GM23338 (cell line): ENCODE results near the gene RNLS. TPM values are rescaled to one million over a fixed set of nuclear protein-coding genes. Genes with fewer than 3 reads are reported as not detected.

ENCODE experiments used
- ATAC-seq: fragments of 200-7000 bp; cut with Tn5 transposase; 3 replicates; pipeline ENCODE4 v1.9.1; 2020
- DNase-seq: peaks from one replicate; pipeline ENCODE4 v3.0.0-alpha.2; 2015; ENCODE audit warnings: low spot score
- H2AFZ ChIP-seq: fragments of 200-600 bp; sonication (generic); 2 replicates; pipeline ENCODE4 v1.8.0; 2016; ENCODE audit warnings: antibody characterized with exemption, mild to moderate bottlenecking, moderate library complexity
- H3F3A ChIP-seq: fragments of 200-600 bp; sonication (generic); replicated peaks from 2 replicates; pipeline ENCODE4 v1.8.0; 2017; ENCODE audit warnings: antibody characterized with exemption, mixed run types, low read depth
- H3K27ac ChIP-seq: fragments of 200-600 bp; sonication (generic); 2 replicates; pipeline ENCODE4 v1.6.1; 2016; ENCODE audit warnings: low read depth
- H3K27me3 ChIP-seq: fragments of 200-600 bp; sonication (generic); 2 replicates; pipeline ENCODE4 v1.8.0; 2016; ENCODE audit warnings: mild to moderate bottlenecking, mixed run types, moderate library complexity; ENCODE audit not compliant: insufficient read depth
- H3K36me3 ChIP-seq: fragments of 200-600 bp; sonication (generic); 2 replicates; pipeline ENCODE4 v1.8.0; 2016; ENCODE audit warnings: mild to moderate bottlenecking; ENCODE audit not compliant: insufficient read depth
- H3K4me1 ChIP-seq: fragments of 200-600 bp; sonication (generic); 2 replicates; pipeline ENCODE4 v1.8.0; 2016; ENCODE audit warnings: mild to moderate bottlenecking, moderate library complexity; ENCODE audit not compliant: insufficient read depth
- H3K4me2 ChIP-seq: fragments of 200-600 bp; sonication (generic); 2 replicates; pipeline ENCODE4 v1.7.1; 2017; ENCODE audit warnings: mixed run types
- H3K4me3 ChIP-seq: fragments of 200-600 bp; sonication (generic); 2 replicates; pipeline ENCODE4 v1.6.1; 2016; ENCODE audit warnings: mixed run types
- H3K79me2 ChIP-seq: fragments of 200-600 bp; sonication (generic); replicated peaks from 2 replicates; pipeline ENCODE4 v1.8.0; 2017; ENCODE audit warnings: mild to moderate bottlenecking; ENCODE audit not compliant: insufficient read depth
- H3K9me2 ChIP-seq: fragments of 200-600 bp; sonication (generic); 2 replicates; pipeline ENCODE4 v1.8.0; 2017; ENCODE audit not compliant: insufficient read depth
- H4K20me1 ChIP-seq: fragments of 200-600 bp; sonication (generic); replicated peaks from 2 replicates; pipeline ENCODE4 v1.8.0; 2017; ENCODE audit warnings: mild to moderate bottlenecking; ENCODE audit not compliant: insufficient read depth
- H3K27ac Mint-ChIP-seq: 2 replicates; pipeline ENCODE4 v1.8.0; 2020; ENCODE audit warnings: inconsistent platforms, mild to moderate bottlenecking, moderate library complexity, mixed read lengths
- H3K27me3 Mint-ChIP-seq: 3 replicates; pipeline ENCODE4 v1.8.0; 2022; ENCODE audit warnings: low read depth, mild to moderate bottlenecking, moderate library complexity, mixed read lengths, inconsistent platforms; ENCODE audit not compliant: insufficient read depth, poor library complexity
- H3K36me3 Mint-ChIP-seq: 3 replicates; pipeline ENCODE4 v1.8.0; 2021; ENCODE audit warnings: low read depth, mild to moderate bottlenecking, inconsistent platforms, moderate library complexity, mixed read lengths
- H3K4me1 Mint-ChIP-seq: 3 replicates; pipeline ENCODE4 v1.8.0; 2020; ENCODE audit warnings: mild to moderate bottlenecking, inconsistent platforms, mixed read lengths
- H3K4me3 Mint-ChIP-seq: 3 replicates; pipeline ENCODE4 v1.8.0; 2021; ENCODE audit warnings: moderate library complexity, mild to moderate bottlenecking, inconsistent platforms, mixed read lengths
- H3K9me3 Mint-ChIP-seq: 3 replicates; pipeline ENCODE4 v1.8.0; 2020; ENCODE audit warnings: moderate library complexity, mild to moderate bottlenecking, inconsistent platforms, mixed read lengths
- CREB1 ChIP-seq: fragments of 250-450 bp; sonication (Bioruptor Pico); IDR thresholded peaks from 2 replicates; pipeline ENCODE4 v1.5.0; 2020; ENCODE audit warnings: low read depth, mild to moderate bottlenecking, moderate library complexity
- CTCF ChIP-seq, 2 experiments: fragments of 200-600 bp in 1 of 2; sonication (generic) in 1 of 2; conservative IDR thresholded peaks; 2 replicates each; pipeline versions ENCODE4 v1.5.1 to v1.6.1; 2016 to 2017; ENCODE audit warnings: antibody characterized with exemption in 2 of 2, low read depth in 2 of 2, mild to moderate bottlenecking in 2 of 2, moderate library complexity in 1 of 2
- EZH2 ChIP-seq: fragments of 200-600 bp; sonication (generic); IDR thresholded peaks from one replicate; pipeline ENCODE4 v1.8.0; 2017; ENCODE audit warnings: antibody characterized with exemption, mild to moderate bottlenecking, low read depth; ENCODE audit not compliant: unreplicated experiment
- EZH2phosphoT487 ChIP-seq: fragments of 200-600 bp; sonication (generic); IDR thresholded peaks from one replicate; pipeline ENCODE4 v1.8.1; 2018; ENCODE audit warnings: antibody characterized with exemption; ENCODE audit not compliant: unreplicated experiment
- JUNB ChIP-seq: IDR thresholded peaks from one replicate; pipeline ENCODE4 v1.6.1; 2016; ENCODE audit warnings: antibody characterized with exemption; ENCODE audit not compliant: unreplicated experiment
- NANOG ChIP-seq: IDR thresholded peaks from 2 replicates; pipeline ENCODE4 v1.6.1; 2016; ENCODE audit warnings: antibody characterized with exemption, borderline replicate concordance
- POLR2AphosphoS5 ChIP-seq: IDR thresholded peaks from 2 replicates; pipeline ENCODE4 v1.6.1; 2016; ENCODE audit warnings: antibody characterized with exemption, low read depth
- STAT1 ChIP-seq: IDR thresholded peaks from one replicate; pipeline ENCODE4 v1.6.1; 2016; ENCODE audit warnings: antibody characterized with exemption; ENCODE audit not compliant: unreplicated experiment
- ZNF114 ChIP-seq: fragments of 250-450 bp; sonication (Bioruptor Pico); IDR thresholded peaks from 2 replicates; pipeline ENCODE4 v1.5.0; 2020; ENCODE audit warnings: mild to moderate bottlenecking, moderate library complexity
- ZNF331 ChIP-seq: fragments of 250-450 bp; sonication (Bioruptor Pico); IDR thresholded peaks from 2 replicates; pipeline ENCODE4 v1.5.0; 2020; ENCODE audit warnings: low read depth, mild to moderate bottlenecking, moderate library complexity
- polyA plus RNA-seq: library from polyadenylated mRNA; unstranded; fragments of >200 nt; fragmentation: Nextera tagmentation; extraction: Ambion mirVana; gene quantifications from 2 replicates; pipeline ENCODE4 v1.2.1, GENCODE V29; 2016
- total RNA-seq: library from RNA; depleted of rRNA; stranded (reverse); fragments of >200 nt; shearing (Covaris generic); gene quantifications from 2 replicates; pipeline ENCODE4 v1.2.3, GENCODE V29; 2014
- TF ChIP-seq, protein P1 (sequence below): IDR thresholded peaks from 2 replicates; pipeline ENCODE4 v1.6.1; 2016; ENCODE audit warnings: antibody characterized with exemption
- TF ChIP-seq, protein P2 (sequence below): IDR thresholded peaks from one replicate; pipeline ENCODE4 v1.6.1; 2018; ENCODE audit warnings: antibody characterized with exemption; ENCODE audit not compliant: unreplicated experiment
- TF ChIP-seq, protein P3 (sequence below): fragments of 250-450 bp; sonication (Bioruptor Pico); IDR thresholded peaks from 2 replicates; pipeline ENCODE4 v1.5.0; 2020; ENCODE audit warnings: mild to moderate bottlenecking, moderate library complexity

Gene RNLS
- total and polyA plus RNA-seq, 2 experiments from 2014 or later: 8.8 to 15.2 TPM

- Histone ChIP-seq H3K9me2 (no peaks in the 10 kb centered on the region), H3K36me3 (no peaks in the 10 kb centered on the region), H3K79me2 (no peaks in the 10 kb centered on the region), H4K20me1 (no peaks in the 10 kb centered on the region; the same call in 1 of the 2 replicates), H3K27ac (no peak overlapping the region), H3K27me3 (no peaks in the 10 kb centered on the region), H2AFZ (no peak overlapping the region), H3F3A (no peaks in the 10 kb centered on the region), H3K4me3 (no peak overlapping the region), H3K4me1 (no peaks in the 10 kb centered on the region), H3K4me2 (no peak overlapping the region)
- Mint-ChIP-seq H3K4me1 (no peaks in the 10 kb centered on the region), H3K27ac (no peak overlapping the region), H3K4me3 (no peak overlapping the region), H3K36me3 (no peaks in the 10 kb centered on the region), H3K27me3 (no peaks in the 10 kb centered on the region), H3K9me3 (no peaks in the 10 kb centered on the region)
- TF ChIP-seq EZH2phosphoT487: no peak
- no peak for TF ChIP-seq ZNF114
- no peak for TF ChIP-seq CTCF (conservative IDR thresholded peaks at IDR 0.05; ENCODE audit: low read depth in 2 of 2)
- no peak for TF ChIP-seq EZH2
- TF ChIP-seq CREB1: no peak
- TF ChIP-seq, protein P1, sequence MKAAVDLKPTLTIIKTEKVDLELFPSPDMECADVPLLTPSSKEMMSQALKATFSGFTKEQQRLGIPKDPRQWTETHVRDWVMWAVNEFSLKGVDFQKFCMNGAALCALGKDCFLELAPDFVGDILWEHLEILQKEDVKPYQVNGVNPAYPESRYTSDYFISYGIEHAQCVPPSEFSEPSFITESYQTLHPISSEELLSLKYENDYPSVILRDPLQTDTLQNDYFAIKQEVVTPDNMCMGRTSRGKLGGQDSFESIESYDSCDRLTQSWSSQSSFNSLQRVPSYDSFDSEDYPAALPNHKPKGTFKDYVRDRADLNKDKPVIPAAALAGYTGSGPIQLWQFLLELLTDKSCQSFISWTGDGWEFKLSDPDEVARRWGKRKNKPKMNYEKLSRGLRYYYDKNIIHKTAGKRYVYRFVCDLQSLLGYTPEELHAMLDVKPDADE: no peak
- no peak for TF ChIP-seq JUNB
- TF ChIP-seq, protein P2, sequence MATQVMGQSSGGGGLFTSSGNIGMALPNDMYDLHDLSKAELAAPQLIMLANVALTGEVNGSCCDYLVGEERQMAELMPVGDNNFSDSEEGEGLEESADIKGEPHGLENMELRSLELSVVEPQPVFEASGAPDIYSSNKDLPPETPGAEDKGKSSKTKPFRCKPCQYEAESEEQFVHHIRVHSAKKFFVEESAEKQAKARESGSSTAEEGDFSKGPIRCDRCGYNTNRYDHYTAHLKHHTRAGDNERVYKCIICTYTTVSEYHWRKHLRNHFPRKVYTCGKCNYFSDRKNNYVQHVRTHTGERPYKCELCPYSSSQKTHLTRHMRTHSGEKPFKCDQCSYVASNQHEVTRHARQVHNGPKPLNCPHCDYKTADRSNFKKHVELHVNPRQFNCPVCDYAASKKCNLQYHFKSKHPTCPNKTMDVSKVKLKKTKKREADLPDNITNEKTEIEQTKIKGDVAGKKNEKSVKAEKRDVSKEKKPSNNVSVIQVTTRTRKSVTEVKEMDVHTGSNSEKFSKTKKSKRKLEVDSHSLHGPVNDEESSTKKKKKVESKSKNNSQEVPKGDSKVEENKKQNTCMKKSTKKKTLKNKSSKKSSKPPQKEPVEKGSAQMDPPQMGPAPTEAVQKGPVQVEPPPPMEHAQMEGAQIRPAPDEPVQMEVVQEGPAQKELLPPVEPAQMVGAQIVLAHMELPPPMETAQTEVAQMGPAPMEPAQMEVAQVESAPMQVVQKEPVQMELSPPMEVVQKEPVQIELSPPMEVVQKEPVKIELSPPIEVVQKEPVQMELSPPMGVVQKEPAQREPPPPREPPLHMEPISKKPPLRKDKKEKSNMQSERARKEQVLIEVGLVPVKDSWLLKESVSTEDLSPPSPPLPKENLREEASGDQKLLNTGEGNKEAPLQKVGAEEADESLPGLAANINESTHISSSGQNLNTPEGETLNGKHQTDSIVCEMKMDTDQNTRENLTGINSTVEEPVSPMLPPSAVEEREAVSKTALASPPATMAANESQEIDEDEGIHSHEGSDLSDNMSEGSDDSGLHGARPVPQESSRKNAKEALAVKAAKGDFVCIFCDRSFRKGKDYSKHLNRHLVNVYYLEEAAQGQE: no peak
- no peak for TF ChIP-seq STAT1
- TF ChIP-seq ZNF331: no peak
- no peak for TF ChIP-seq POLR2AphosphoS5
- TF ChIP-seq, protein P3, sequence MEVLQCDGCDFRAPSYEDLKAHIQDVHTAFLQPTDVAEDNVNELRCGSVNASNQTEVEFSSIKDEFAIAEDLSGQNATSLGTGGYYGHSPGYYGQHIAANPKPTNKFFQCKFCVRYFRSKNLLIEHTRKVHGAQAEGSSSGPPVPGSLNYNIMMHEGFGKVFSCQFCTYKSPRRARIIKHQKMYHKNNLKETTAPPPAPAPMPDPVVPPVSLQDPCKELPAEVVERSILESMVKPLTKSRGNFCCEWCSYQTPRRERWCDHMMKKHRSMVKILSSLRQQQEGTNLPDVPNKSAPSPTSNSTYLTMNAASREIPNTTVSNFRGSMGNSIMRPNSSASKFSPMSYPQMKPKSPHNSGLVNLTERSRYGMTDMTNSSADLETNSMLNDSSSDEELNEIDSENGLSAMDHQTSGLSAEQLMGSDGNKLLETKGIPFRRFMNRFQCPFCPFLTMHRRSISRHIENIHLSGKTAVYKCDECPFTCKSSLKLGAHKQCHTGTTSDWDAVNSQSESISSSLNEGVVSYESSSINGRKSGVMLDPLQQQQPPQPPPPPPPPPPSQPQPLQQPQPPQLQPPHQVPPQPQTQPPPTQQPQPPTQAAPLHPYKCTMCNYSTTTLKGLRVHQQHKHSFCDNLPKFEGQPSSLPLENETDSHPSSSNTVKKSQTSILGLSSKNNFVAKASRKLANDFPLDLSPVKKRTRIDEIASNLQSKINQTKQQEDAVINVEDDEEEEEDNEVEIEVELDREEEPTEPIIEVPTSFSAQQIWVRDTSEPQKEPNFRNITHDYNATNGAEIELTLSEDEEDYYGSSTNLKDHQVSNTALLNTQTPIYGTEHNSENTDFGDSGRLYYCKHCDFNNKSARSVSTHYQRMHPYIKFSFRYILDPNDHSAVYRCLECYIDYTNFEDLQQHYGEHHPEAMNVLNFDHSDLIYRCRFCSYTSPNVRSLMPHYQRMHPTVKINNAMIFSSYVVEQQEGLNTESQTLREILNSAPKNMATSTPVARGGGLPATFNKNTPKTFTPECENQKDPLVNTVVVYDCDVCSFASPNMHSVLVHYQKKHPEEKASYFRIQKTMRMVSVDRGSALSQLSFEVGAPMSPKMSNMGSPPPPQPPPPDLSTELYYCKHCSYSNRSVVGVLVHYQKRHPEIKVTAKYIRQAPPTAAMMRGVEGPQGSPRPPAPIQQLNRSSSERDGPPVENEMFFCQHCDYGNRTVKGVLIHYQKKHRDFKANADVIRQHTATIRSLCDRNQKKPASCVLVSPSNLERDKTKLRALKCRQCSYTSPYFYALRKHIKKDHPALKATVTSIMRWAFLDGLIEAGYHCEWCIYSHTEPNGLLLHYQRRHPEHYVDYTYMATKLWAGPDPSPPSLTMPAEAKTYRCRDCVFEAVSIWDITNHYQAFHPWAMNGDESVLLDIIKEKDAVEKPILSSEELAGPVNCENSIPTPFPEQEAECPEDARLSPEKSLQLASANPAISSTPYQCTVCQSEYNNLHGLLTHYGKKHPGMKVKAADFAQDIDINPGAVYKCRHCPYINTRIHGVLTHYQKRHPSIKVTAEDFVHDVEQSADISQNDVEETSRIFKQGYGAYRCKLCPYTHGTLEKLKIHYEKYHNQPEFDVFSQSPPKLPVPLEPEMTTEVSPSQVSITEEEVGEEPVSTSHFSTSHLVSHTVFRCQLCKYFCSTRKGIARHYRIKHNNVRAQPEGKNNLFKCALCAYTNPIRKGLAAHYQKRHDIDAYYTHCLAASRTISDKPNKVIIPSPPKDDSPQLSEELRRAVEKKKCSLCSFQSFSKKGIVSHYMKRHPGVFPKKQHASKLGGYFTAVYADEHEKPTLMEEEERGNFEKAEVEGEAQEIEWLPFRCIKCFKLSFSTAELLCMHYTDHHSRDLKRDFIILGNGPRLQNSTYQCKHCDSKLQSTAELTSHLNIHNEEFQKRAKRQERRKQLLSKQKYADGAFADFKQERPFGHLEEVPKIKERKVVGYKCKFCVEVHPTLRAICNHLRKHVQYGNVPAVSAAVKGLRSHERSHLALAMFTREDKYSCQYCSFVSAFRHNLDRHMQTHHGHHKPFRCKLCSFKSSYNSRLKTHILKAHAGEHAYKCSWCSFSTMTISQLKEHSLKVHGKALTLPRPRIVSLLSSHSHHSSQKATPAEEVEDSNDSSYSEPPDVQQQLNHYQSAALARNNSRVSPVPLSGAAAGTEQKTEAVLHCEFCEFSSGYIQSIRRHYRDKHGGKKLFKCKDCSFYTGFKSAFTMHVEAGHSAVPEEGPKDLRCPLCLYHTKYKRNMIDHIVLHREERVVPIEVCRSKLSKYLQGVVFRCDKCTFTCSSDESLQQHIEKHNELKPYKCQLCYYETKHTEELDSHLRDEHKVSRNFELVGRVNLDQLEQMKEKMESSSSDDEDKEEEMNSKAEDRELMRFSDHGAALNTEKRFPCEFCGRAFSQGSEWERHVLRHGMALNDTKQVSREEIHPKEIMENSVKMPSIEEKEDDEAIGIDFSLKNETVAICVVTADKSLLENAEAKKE: no peak
- no peak for TF ChIP-seq NANOG
- ATAC-seq: no peak
- DNase-seq: no peak
Observed at GRCh38 chr10:88256886-88257285, 326.2 kb downstream of the RNLS start.
